GM18502 (cell line): ENCODE results near the gene LCMT2.

Experiments
- ATAC-seq: cut with Tn5 transposase; IDR thresholded peaks from one replicate; pipeline ENCODE4 v1.9.1; 2021; ENCODE audit warnings: mild to moderate bottlenecking; ENCODE audit not compliant: unreplicated experiment, poor library complexity

The LCMT2 gene

GRCh38 chr15:43329960-43330779, at the start of gene LCMT2:
LCMT2 (minus strand) TSS chr15:43330573; CDS start chr15:43330489, 84 bp downstream.
- peak; percentile 89 for ATAC-seq

- ATAC-seq, result no peak
These were observed 48.2 kb upstream of the LCMT2 start for GRCh38 chr15:43378601-43379000.

GRCh38 chr15:43376017-43376705, 45.8 kb upstream of the LCMT2 start:
- no peak for ATAC-seq

GRCh38 chr15:43370975-43371974, 40.9 kb upstream of the LCMT2 start, which contains the start of the genes TUBGCP4 and ZSCAN29:
TUBGCP4 (plus strand) TSS chr15:43371101; CDS start chr15:43371355, 254 bp downstream.
ZSCAN29 (minus strand) TSS chr15:43371043; CDS start chr15:43369913, 1,130 bp downstream.
- peak; percentile 74 for ATAC-seq

- ATAC-seq, result peak; percentile 37
These were observed 40.1 kb upstream of the LCMT2 start for GRCh38 chr15:43370310-43370974.

- no peak for ATAC-seq
These were observed 31.0 kb upstream of the LCMT2 start for GRCh38 chr15:43361313-43361903.

- ATAC-seq, result no peak
These were observed 30.4 kb upstream of the LCMT2 start for GRCh38 chr15:43360821-43361220.

GRCh38 chr15:43352693-43353382, 22.5 kb upstream of the LCMT2 start:
- no peak for ATAC-seq

- ATAC-seq, result no peak
These were observed 16.7 kb upstream of the LCMT2 start for GRCh38 chr15:43347114-43347513.

- no peak for ATAC-seq
These were observed 15.9 kb upstream of the LCMT2 start for GRCh38 chr15:43346305-43346704.

GRCh38 chr15:43330780-43331087, 361 bp upstream of the LCMT2 start:
- peak; percentile 34 for ATAC-seq

GRCh38 chr15:43329217-43329959, 985 bp downstream of the LCMT2 start:
- ATAC-seq, result no peak

GRCh38 chr15:43325039-43325684, 5.2 kb downstream of the LCMT2 start:
- ATAC-seq, result no peak

GRCh38 chr15:43318990-43319771, 11.2 kb downstream of the LCMT2 start:
- ATAC-seq, result no peak

GRCh38 chr15:43317566-43318184, 12.7 kb downstream of the LCMT2 start:
- no peak for ATAC-seq

GRCh38 chr15:43316971-43317346, 13.4 kb downstream of the LCMT2 start:
- ATAC-seq, result no peak
